RWPE1 (cell line): ENCODE results near the gene CTNNA1.
"Not testable (repeated sequence)": the region's sequence is repeated elsewhere in the genome, so short reads cannot be mapped to it uniquely, and the experiment has no call there.

Experiments
- CTCF ChIA-PET: fragments of 350-600 bp; sonication (Branson Sonifier 250); formaldehyde crosslinking; extraction: SDS; loops from one replicate; lab custom pipeline; 2021; lab: Yijun Ruan, JAX
- POLR2A ChIA-PET: fragments of 400-600 bp; formaldehyde crosslinking; extraction: SDS; loops from one replicate; lab custom pipeline; 2020; ENCODE audit warnings: antibody characterized with exemption; ENCODE audit not compliant: low non-redundant PET; lab: Yijun Ruan, JAX
- DNase-seq: peaks from one replicate; pipeline ENCODE4 v3.0.0; 2012; ENCODE audit warnings: low spot score
- H3K27ac ChIP-seq: fragments of 450-650 bp; 2 replicates; pipeline ENCODE4 v1.5.1; 2017
- CTCF ChIP-seq: fragments of 450-650 bp; conservative IDR thresholded peaks from 2 replicates; pipeline ENCODE4 v1.5.1; 2017; ENCODE audit warnings: low read depth, mild to moderate bottlenecking

CTNNA1 gene

GRCh38 chr5:138809391-138809790 is 56.2 kb downstream of the CTNNA1 start:
- no peak for TF ChIP-seq CTCF
- no peak for DNase-seq
- CTCF ChIA-PET = interaction anchor here (0.6 to 0.7 kb wide), 2 partner anchors 155 to 358 kb away, joined by 3 read pairs; no protein-coding TSS in a partner anchor
- POLR2A ChIA-PET = no interaction called here
- no peak overlapping the region for H3K27ac ChIP-seq

- POLR2A ChIA-PET, H3K27ac ChIP-seq, CTCF ChIA-PET, DNase-seq: not testable (repeated sequence)
These were observed 57.6 kb downstream of the CTNNA1 start for GRCh38 chr5:138810861-138811260.

GRCh38 chr5:138815529-138815928 is 62.3 kb downstream of the CTNNA1 start:
- ChIA-PET POLR2A (no interaction called here), CTCF (no interaction called here)
- DNase-seq = no peak
- no peak for TF ChIP-seq CTCF
- H3K27ac ChIP-seq = no peak overlapping the region

GRCh38 chr5:138817241-138817640 is 64.0 kb downstream of the CTNNA1 start:
- no peak for DNase-seq
- POLR2A ChIA-PET = no interaction called here
- H3K27ac ChIP-seq = no peak overlapping the region
- CTCF ChIA-PET = interaction anchor here (0.6 to 0.7 kb wide), 2 partner anchors 27 to 483 kb away, joined by 3 to 5 read pairs; no protein-coding TSS in a partner anchor
- no peak for TF ChIP-seq CTCF

GRCh38 chr5:138819081-138819480 is 65.9 kb downstream of the CTNNA1 start:
- ChIA-PET CTCF (interaction anchor here (0.6 to 1.1 kb wide), 2 partner anchors 22 to 240 kb away, joined by 3 to 4 read pairs; no protein-coding TSS in a partner anchor), POLR2A (no interaction called here)
- DNase-seq = no peak
- no peak overlapping the region for H3K27ac ChIP-seq
- TF ChIP-seq CTCF = no peak

GRCh38 chr5:138820695-138821094 is 67.5 kb downstream of the CTNNA1 start:
- ChIA-PET POLR2A (no interaction called here), CTCF (no interaction called here)
- H3K27ac ChIP-seq = no peak overlapping the region
- no peak for TF ChIP-seq CTCF
- no peak for DNase-seq

GRCh38 chr5:138824516-138824915 is 71.3 kb downstream of the CTNNA1 start:
- DNase-seq = no peak
- CTCF ChIA-PET = interaction anchor here (0.5 to 1.5 kb wide), 8 partner anchors 19 to 750 kb away, joined by 3 to 4 read pairs (median 3); no protein-coding TSS in a partner anchor
- no peak overlapping the region; the same call in 1 of the 2 replicates for H3K27ac ChIP-seq
- POLR2A ChIA-PET = no interaction called here
- TF ChIP-seq CTCF = no peak
